Tibial nerve (tissue), 4 donors: ENCODE measurements around the gene PI16.

Source experiments
- EP300 ChIP-seq, 2 donors: sonication (generic); formaldehyde crosslinking; IDR thresholded peaks; one replicate each; pipeline ENCODE4 v1.6.1; 2017; ENCODE audit warnings: antibody characterized with exemption in 2 of 2, mild to moderate bottlenecking in 1 of 2
- TF ChIP-seq, protein P1 (sequence below), 5 experiments: fragments of 200-600 bp in 3 of 5; fragments of 450-650 bp in 2 of 5; sonication (generic) in 3 of 5; IDR thresholded peaks; one replicate each; pipeline ENCODE4 v1.5.1; 2016 to 2019; ENCODE audit warnings: antibody characterized with exemption in 5 of 5, mild to moderate bottlenecking in 3 of 5, moderate library complexity in 2 of 5

DNA sequence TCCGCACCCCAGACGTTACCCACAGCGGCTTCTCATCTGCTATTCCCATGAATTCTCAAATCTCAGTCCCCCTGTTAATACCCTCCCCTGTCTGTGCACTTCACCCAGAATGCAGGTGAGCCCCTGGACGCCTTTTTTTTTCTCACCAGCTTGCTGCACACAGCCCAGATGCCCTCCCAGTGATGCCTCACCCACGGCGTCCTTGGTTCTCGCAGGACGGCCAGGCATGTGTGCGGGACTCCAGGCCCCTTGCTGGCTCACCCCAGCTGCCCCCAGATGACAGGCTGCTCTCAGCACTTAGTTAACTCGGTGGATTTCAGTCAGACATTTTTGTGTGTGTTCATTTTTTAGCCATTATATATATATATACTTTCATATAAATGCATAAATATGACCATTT is 25.4 kb upstream of the PI16 start:
- TF ChIP-seq, protein P1, sequence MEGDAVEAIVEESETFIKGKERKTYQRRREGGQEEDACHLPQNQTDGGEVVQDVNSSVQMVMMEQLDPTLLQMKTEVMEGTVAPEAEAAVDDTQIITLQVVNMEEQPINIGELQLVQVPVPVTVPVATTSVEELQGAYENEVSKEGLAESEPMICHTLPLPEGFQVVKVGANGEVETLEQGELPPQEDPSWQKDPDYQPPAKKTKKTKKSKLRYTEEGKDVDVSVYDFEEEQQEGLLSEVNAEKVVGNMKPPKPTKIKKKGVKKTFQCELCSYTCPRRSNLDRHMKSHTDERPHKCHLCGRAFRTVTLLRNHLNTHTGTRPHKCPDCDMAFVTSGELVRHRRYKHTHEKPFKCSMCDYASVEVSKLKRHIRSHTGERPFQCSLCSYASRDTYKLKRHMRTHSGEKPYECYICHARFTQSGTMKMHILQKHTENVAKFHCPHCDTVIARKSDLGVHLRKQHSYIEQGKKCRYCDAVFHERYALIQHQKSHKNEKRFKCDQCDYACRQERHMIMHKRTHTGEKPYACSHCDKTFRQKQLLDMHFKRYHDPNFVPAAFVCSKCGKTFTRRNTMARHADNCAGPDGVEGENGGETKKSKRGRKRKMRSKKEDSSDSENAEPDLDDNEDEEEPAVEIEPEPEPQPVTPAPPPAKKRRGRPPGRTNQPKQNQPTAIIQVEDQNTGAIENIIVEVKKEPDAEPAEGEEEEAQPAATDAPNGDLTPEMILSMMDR (IDR thresholded peaks at IDR 0.05): no peak
- no peak for TF ChIP-seq EP300 (IDR thresholded peaks at IDR 0.05)
